ENCODE results near the gene ANKRD11.
"Not testable (repeated sequence)": the region's sequence is repeated elsewhere in the genome, so short reads cannot be mapped to it uniquely, and the experiment has no call there.

GRCh38 chr16:89328412-89329400, 161.7 kb downstream of the ANKRD11 start:
- TF ChIP-seq POLR2A (IDR thresholded peaks at IDR 0.05; ENCODE audit: low read depth, low read length); PAX5 (IDR thresholded peaks at IDR 0.05; ENCODE audit: insufficient read depth, low read length, severe bottlenecking); POLR2AphosphoS5 (IDR thresholded peaks at IDR 0.05; ENCODE audit: low read depth, low read length): not testable (repeated sequence)
